Activated T-cell treated with anti-CD3 and anti-CD28 coated beads, Interleukin-2, amount 50 U/mL, for 1 hour (primary cell): ENCODE data around the gene HDGFL1.

Experiments used
- DNase-seq: peaks from one replicate; pipeline ENCODE4 v3.0.0-alpha.2; 2020

HDGFL1 gene

GRCh38 chr6:22593895-22594294, 24.5 kb downstream of the HDGFL1 start:
- DNase-seq = no peak

GRCh38 chr6:22596011-22596410, 26.6 kb downstream of the HDGFL1 start:
- DNase-seq = no peak

- no peak for DNase-seq
Observed at GRCh38 chr6:22598339-22598738, 29.0 kb downstream of the HDGFL1 start.

GRCh38 chr6:22600059-22600458, 30.7 kb downstream of the HDGFL1 start:
- DNase-seq = no peak

- no peak for DNase-seq
Observed at GRCh38 chr6:22601984-22602383, 32.6 kb downstream of the HDGFL1 start.

- no peak for DNase-seq
Observed at GRCh38 chr6:22605736-22606135, 36.4 kb downstream of the HDGFL1 start.

- DNase-seq = no peak
Observed at GRCh38 chr6:22610127-22610526, 40.8 kb downstream of the HDGFL1 start.

GRCh38 chr6:22612236-22612635, 42.9 kb downstream of the HDGFL1 start:
- no peak for DNase-seq

GRCh38 chr6:22613051-22613450, 43.7 kb downstream of the HDGFL1 start:
- no peak for DNase-seq

GRCh38 chr6:22613695-22614094, 44.3 kb downstream of the HDGFL1 start:
- no peak for DNase-seq

GRCh38 chr6:22614547-22614946, 45.2 kb downstream of the HDGFL1 start:
- no peak for DNase-seq

GRCh38 chr6:22621028-22621427, 51.7 kb downstream of the HDGFL1 start:
- no peak for DNase-seq
